K562 (cell line): ENCODE results near the gene AGA. TPM values are rescaled to one million over a fixed set of nuclear protein-coding genes. Genes with fewer than 3 reads are reported as not detected.
A peak's percentile ranks its signal among the peaks of the same experiment; 100 is the strongest.

Experiments
- ARHGAP35 ChIP-seq: fragments of 450-650 bp; IDR thresholded peaks from 2 replicates; pipeline ENCODE4 v1.6.1; 2018; ENCODE audit not compliant: partially characterized antibody
- ATF3 ChIP-seq, 2 experiments: fragments of 450-650 bp in 1 of 2; sonication (generic) in 1 of 2; formaldehyde crosslinking in 1 of 2; IDR thresholded peaks in 1 of 2; conservative IDR thresholded peaks in 1 of 2; 2 replicates each; pipeline versions ENCODE4 v1.6.1 to v1.8.1; 2016 to 2023; ENCODE audit warnings: mild to moderate bottlenecking in 2 of 2, moderate library complexity in 2 of 2, inconsistent platforms in 1 of 2, missing genetic modification reagents in 1 of 2
- CTCF ChIP-seq, 3 experiments: IDR thresholded peaks in 2 of 3; conservative IDR thresholded peaks in 1 of 3; 2 replicates each; pipeline ENCODE4 v1.5.1; 2011 to 2012; ENCODE audit warnings: low read length in 3 of 3, mild to moderate bottlenecking in 3 of 3, control low read depth in 2 of 3, improper control_type of control experiment in 1 of 3, inconsistent platforms in 1 of 3, low read depth in 1 of 3, mixed read lengths in 1 of 3, moderate library complexity in 1 of 3; ENCODE audit not compliant: insufficient read depth in 2 of 3
- ETV1 ChIP-seq: fragments of 450-650 bp; conservative IDR thresholded peaks from 2 replicates; pipeline ENCODE4 v1.6.1; 2016; ENCODE audit warnings: missing genetic modification characterization, control low read depth, low read depth, missing compliant biosample characterization
- FOXM1 ChIP-seq, 2 experiments: fragments of 450-650 bp in 1 of 2; sonication (generic) in 1 of 2; formaldehyde crosslinking in 1 of 2; IDR thresholded peaks; 2 replicates each; pipeline versions ENCODE4 v1.6.1 to v1.9.0; 2017 to 2022; ENCODE audit warnings: low read depth in 2 of 2, mild to moderate bottlenecking in 2 of 2, missing genetic modification reagents in 1 of 2, moderate library complexity in 1 of 2
- GATAD2B ChIP-seq: fragments of 450-650 bp; IDR thresholded peaks from 2 replicates; pipeline ENCODE4 v1.6.1; 2017; ENCODE audit warnings: mild to moderate bottlenecking, borderline replicate concordance
- GTF3C2 ChIP-seq: IDR thresholded peaks from 3 replicates; pipeline ENCODE4 v1.6.1; 2011; ENCODE audit warnings: borderline replicate concordance, mild to moderate bottlenecking, moderate library complexity; ENCODE audit not compliant: insufficient read length; ENCODE audit errors: extremely low read depth
- HLTF ChIP-seq: fragments of 450-650 bp; IDR thresholded peaks from 2 replicates; pipeline ENCODE4 v1.6.1; 2016
- HSF4 ChIP-seq: fragments of 250-450 bp; sonication (Bioruptor Pico); IDR thresholded peaks from 2 replicates; pipeline ENCODE4 v2.1.2; 2022; ENCODE audit warnings: mild to moderate bottlenecking, moderate library complexity, borderline replicate concordance
- JUND ChIP-seq, 2 experiments: IDR thresholded peaks; 2 replicates in 1 of 2; 3 replicates in 1 of 2; pipeline ENCODE4 v1.6.1; 2011; ENCODE audit warnings: borderline replicate concordance in 2 of 2, low read depth in 2 of 2, low read length in 2 of 2, improper control_type of control experiment in 1 of 2, missing biosample characterization in 1 of 2, missing genetic modification characterization in 1 of 2, missing genetic modification reagents in 1 of 2
- PCBP1 ChIP-seq: fragments of 200-400 bp; formaldehyde crosslinking; IDR thresholded peaks from 2 replicates; pipeline ENCODE4 v1.6.1; 2018; ENCODE audit warnings: mild to moderate bottlenecking, low read depth, low read length; ENCODE audit not compliant: poor library complexity, severe bottlenecking
- TCFL5 ChIP-seq: fragments of 250-450 bp; sonication (Bioruptor Pico); conservative IDR thresholded peaks from 2 replicates; pipeline ENCODE4 v1.6.1; 2021; ENCODE audit warnings: mild to moderate bottlenecking, moderate library complexity, matching md5 sums
- TFAM ChIP-seq: fragments of 250-450 bp; sonication (Bioruptor Pico); conservative IDR thresholded peaks from 2 replicates; pipeline ENCODE4 v1.5.0; 2021; ENCODE audit warnings: mild to moderate bottlenecking, moderate library complexity
- THAP12 ChIP-seq: fragments of 250-450 bp; sonication (Bioruptor Pico); IDR thresholded peaks from 2 replicates; pipeline ENCODE4 v1.9.0; 2021; ENCODE audit warnings: mild to moderate bottlenecking, inconsistent platforms
- ZBTB17 ChIP-seq: fragments of 450-650 bp; formaldehyde crosslinking; IDR thresholded peaks from 2 replicates; pipeline ENCODE4 v1.4.0; 2020; ENCODE audit warnings: mild to moderate bottlenecking
- ZEB2 ChIP-seq: fragments of 450-650 bp; IDR thresholded peaks from 2 replicates; pipeline ENCODE4 v1.6.1; 2016
- ZNF766 ChIP-seq: fragments of 200-800 bp; sonication (Bioruptor generic); conservative IDR thresholded peaks from 2 replicates; pipeline ENCODE4 v1.6.1; 2016; ENCODE audit warnings: missing genetic modification characterization, missing compliant biosample characterization
- ZSCAN32 ChIP-seq: fragments of 450-650 bp; formaldehyde crosslinking; IDR thresholded peaks from 2 replicates; pipeline ENCODE4 v1.4.0; 2020; ENCODE audit warnings: mild to moderate bottlenecking, moderate library complexity
- polyA plus RNA-seq, 8 experiments: library from polyadenylated mRNA; depleted of rRNA in 4 of 8; stranded (reverse) in 5 of 8; unstranded in 3 of 8; fragments of >200 nt; fragmentation: Nextera tagmentation in 2 of 8; fragmentation: Illumina TruSeq in 1 of 8; extraction: Ambion mirVana in 2 of 8; extraction: Trizol in 1 of 8; gene quantifications; 2 replicates each; pipeline versions ENCODE4 v1.2.1 to v1.2.3, GENCODE V29; 2011 to 2014; ENCODE audit warnings: inconsistent platforms in 1 of 8, missing spikeins in 1 of 8
- total RNA-seq, 7 experiments: library from RNA; depleted of rRNA in 6 of 7; stranded (reverse); fragments of >200 nt in 6 of 7; fragmentation: Illumina TruSeq in 2 of 7; extraction: Trizol in 2 of 7; gene quantifications; 2 replicates each; pipeline versions ENCODE4 v1.2.1 to v1.2.3, GENCODE V29; 2011 to 2021; ENCODE audit warnings: low replicate concordance in 1 of 7

AGA gene
- total and polyA plus RNA-seq, 9 of the 15 experiments (the other 6 are each of a cell fraction or from before 2014, with no cell fraction given), result 8.5 to 25.0 (median 12.6) TPM

- TF ChIP-seq HSF4 (CRISPR knock-in tag) (no peak), TFAM (CRISPR knock-in tag) (no peak), ZNF766 (CRISPR knock-in tag) (no peak), ZSCAN32 (CRISPR knock-in tag) (peak; percentile 80), PCBP1 (no peak), ZBTB17 (CRISPR knock-in tag) (no peak), ARHGAP35 (no peak), GATAD2B (no peak), JUND (IDR thresholded peaks at IDR 0.05; ENCODE audit: borderline replicate concordance, low read depth, low read length) (0 out of 2 replicates have a peak, but pooled peaks have one; percentile 8), JUND (tag; IDR thresholded peaks at IDR 0.05; ENCODE audit: borderline replicate concordance, low read depth, low read length) (no peak), ZEB2 (no peak), GTF3C2 (no peak), CTCF (IDR thresholded peaks at IDR 0.05 in 2 of 3, conservative IDR thresholded peaks at IDR 0.05 in 1 of 3; ENCODE audit: insufficient read depth in 2 of 3, low read depth in 1 of 3, low read length in 3 of 3) (peak; percentile 5 to 44 (median 34); a peak in 3 of 6 replicates), THAP12 (CRISPR knock-in tag) (no peak), HLTF (no peak), TCFL5 (CRISPR knock-in tag) (no peak), ATF3 (IDR thresholded peaks at IDR 0.05) (peak; percentile 87), ATF3 (CRISPR knock-in tag; conservative IDR thresholded peaks at IDR 0.05) (no peak), FOXM1 (IDR thresholded peaks at IDR 0.05; ENCODE audit: low read depth) (0 out of 2 replicates have a peak, but pooled peaks have one; percentile 47), FOXM1 (CRISPR knock-in tag; IDR thresholded peaks at IDR 0.05; ENCODE audit: low read depth) (no peak), ETV1 (tag) (no peak)
These were observed 1.0 kb downstream of the AGA start (continued) for GRCh38 chr4:177441061-177441802.
